Activated CD4-positive, alpha-beta T cell treated with anti-CD3 and anti-CD28 coated beads, Interleukin-2, amount 10 ng/mL, durations not matched to agents 7 days and 5 days (primary cell): ENCODE measurements around the gene SLC25A15. TPM values are rescaled to one million over a fixed set of nuclear protein-coding genes. Genes with fewer than 3 reads are reported as not detected.
A peak's percentile ranks its signal among the peaks of the same experiment; 100 is the strongest.
"Not testable (repeated sequence)": the region's sequence is repeated elsewhere in the genome, so short reads cannot be mapped to it uniquely, and the experiment has no call there.

ENCODE experiments used
- CTCF ChIA-PET: fragments of 350-600 bp; sonication (Branson Sonifier 250); formaldehyde crosslinking; loops from one replicate; lab custom pipeline; 2021; ENCODE audit warnings: antibody characterized with exemption; lab: Charles Lee
- POLR2A ChIA-PET: fragments of 350-600 bp; sonication (Branson Sonifier 250); formaldehyde crosslinking; loops from one replicate; lab custom pipeline; 2021; ENCODE audit warnings: antibody characterized with exemption; lab: Charles Lee
- DNase-seq: peaks from one replicate; pipeline ENCODE4 v3.0.0-alpha.2; 2020
- H3K27ac Mint-ChIP-seq: one replicate; pipeline ENCODE4 v1.8.0; 2021; ENCODE audit warnings: mild to moderate bottlenecking, moderate library complexity, mixed read lengths
- H3K27me3 Mint-ChIP-seq: one replicate; pipeline ENCODE4 v1.8.0; 2021; ENCODE audit warnings: mixed read lengths
- H3K36me3 Mint-ChIP-seq: one replicate; pipeline ENCODE4 v1.8.0; 2021; ENCODE audit warnings: low read depth, mixed read lengths
- H3K4me1 Mint-ChIP-seq: one replicate; pipeline ENCODE4 v1.8.0; 2021; ENCODE audit warnings: mixed read lengths
- H3K4me3 Mint-ChIP-seq: one replicate; pipeline ENCODE4 v1.8.0; 2021; ENCODE audit warnings: mild to moderate bottlenecking, moderate library complexity, mixed read lengths
- H3K9me3 Mint-ChIP-seq: one replicate; pipeline ENCODE4 v1.8.0; 2021; ENCODE audit warnings: mixed read lengths
- total RNA-seq, 2 experiments: library from RNA; stranded (reverse); gene quantifications; one replicate each; pipeline ENCODE4 v1.2.3, GENCODE V29; 2021

The SLC25A15 gene
- total RNA-seq, 2 experiments from 2014 or later = 14.4 to 15.5 TPM

DNA sequence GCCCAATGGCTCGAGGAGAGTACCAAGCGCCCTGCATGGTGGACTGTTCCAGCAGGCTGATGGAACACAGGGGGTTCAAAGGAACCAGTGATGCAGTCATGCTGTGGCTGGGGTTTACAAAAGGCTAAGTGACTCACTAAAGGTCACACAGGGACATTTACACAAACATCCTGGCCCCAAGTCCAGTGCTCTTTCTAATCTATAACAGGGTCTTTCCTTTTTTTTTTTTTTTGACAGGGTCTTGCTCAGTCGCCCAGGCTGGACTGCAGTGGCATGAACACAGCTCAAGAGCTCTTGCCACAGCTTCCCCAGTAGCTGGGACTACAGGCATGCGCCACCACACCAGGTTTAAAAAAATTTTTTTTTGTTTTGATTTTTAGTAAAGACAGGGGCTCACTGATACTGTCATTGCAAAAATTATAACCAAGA lies 2.8 kb upstream of the SLC25A15 start:
- H3K4me3 Mint-ChIP-seq = no peak overlapping the region
- ChIA-PET POLR2A (no interaction called here), CTCF (interaction anchor here (0.8 to 3.9 kb wide), 5 partner anchors 9 to 118 kb away, joined by 3 to 14 read pairs (median 3); no protein-coding TSS in a partner anchor)
- H3K4me1 Mint-ChIP-seq = peaks cover 29% of the 10 kb centered on the region
- no peaks in the 10 kb centered on the region for H3K36me3 Mint-ChIP-seq
- H3K9me3 Mint-ChIP-seq = no peaks in the 10 kb centered on the region
- no peaks in the 10 kb centered on the region for H3K27me3 Mint-ChIP-seq
- no peak overlapping the region for H3K27ac Mint-ChIP-seq
- no peak for DNase-seq

GRCh38 chr13:40787062-40787461 lies 2.3 kb upstream of the SLC25A15 start:
- no peak for DNase-seq

DNA sequence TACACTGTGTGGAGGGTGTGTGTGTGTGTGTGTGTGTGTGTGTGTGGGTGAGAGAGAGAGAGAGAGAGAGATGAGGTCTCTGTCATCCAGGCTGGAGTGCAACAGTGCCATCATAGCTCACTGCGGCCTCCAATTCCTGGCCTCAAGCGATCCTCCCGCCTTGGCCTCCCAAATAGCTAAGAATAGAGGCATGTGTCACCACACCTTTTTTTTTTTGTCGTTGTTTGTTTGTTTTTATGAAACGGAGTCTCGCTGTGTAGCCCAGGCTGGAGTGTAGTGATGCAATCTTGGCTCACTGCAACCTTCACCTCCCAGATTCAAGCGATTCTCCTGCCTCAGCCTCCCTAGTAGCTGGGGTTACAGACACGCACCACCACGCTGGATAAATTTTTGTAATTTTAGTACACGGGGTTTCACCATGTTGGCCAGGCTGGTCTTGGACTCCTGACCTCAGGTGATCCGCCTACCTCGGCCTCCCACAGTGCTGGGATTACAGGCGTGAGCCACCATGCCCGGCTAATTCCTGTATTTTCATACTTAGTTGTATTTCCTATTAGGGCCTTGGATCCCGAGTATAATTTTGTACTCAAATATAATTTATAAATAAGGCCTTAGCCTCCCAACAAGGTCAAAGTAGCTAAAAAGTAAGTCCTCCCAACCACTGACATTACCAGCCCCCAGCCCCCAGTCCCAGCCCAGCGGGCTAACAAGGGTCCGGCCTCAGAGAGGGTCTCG lies 704 bp upstream of the SLC25A15 start:
- H3K4me1 Mint-ChIP-seq = peaks cover 34% of the 10 kb centered on the region
- not testable (repeated sequence) for H3K36me3 Mint-ChIP-seq, DNase-seq, H3K27me3 Mint-ChIP-seq, H3K9me3 Mint-ChIP-seq
- POLR2A ChIA-PET = interaction anchor here (0.7 kb wide), 1 partner anchor 651 kb away, joined by 8 read pairs; no protein-coding TSS in a partner anchor
- peak overlapping the region; percentile 80 for H3K4me3 Mint-ChIP-seq
- CTCF ChIA-PET = interaction anchor here (0.6 to 3.9 kb wide), 7 partner anchors 9 to 29 kb away, joined by 3 to 14 read pairs (median 3); no protein-coding TSS in a partner anchor
- H3K27ac Mint-ChIP-seq = peak overlapping the region; percentile 83

More at GRCh38 chr13:40787062-40787461, 2.3 kb upstream of the SLC25A15 start:
- Mint-ChIP-seq H3K27ac (peak overlapping the region; percentile 27), H3K9me3 (no peaks in the 10 kb centered on the region), H3K27me3 (no peaks in the 10 kb centered on the region), H3K36me3 (no peaks in the 10 kb centered on the region), H3K4me1 (peaks cover 29% of the 10 kb centered on the region), H3K4me3 (peak overlapping the region; percentile 23)
- ChIA-PET POLR2A (interaction anchor here (0.7 kb wide), 1 partner anchor 11 kb away, joined by 7 read pairs; no protein-coding TSS in a partner anchor), CTCF (interaction anchor here (0.8 to 3.9 kb wide), 5 partner anchors 9 to 118 kb away, joined by 3 to 14 read pairs (median 3); no protein-coding TSS in a partner anchor)

- DNase-seq = no peak
- H3K27ac Mint-ChIP-seq = peak overlapping the region; percentile 68
- peaks cover 34% of the 10 kb centered on the region for H3K4me1 Mint-ChIP-seq
- H3K27me3 Mint-ChIP-seq = no peaks in the 10 kb centered on the region
- ChIA-PET POLR2A (no interaction called here), CTCF (interaction anchor here (0.8 to 3.0 kb wide), 5 partner anchors 11 to 22 kb away, joined by 3 to 11 read pairs (median 3); no protein-coding TSS in a partner anchor)
- H3K4me3 Mint-ChIP-seq = peak overlapping the region; percentile 71
- H3K36me3 Mint-ChIP-seq = peaks cover 8% of the 10 kb centered on the region
- H3K9me3 Mint-ChIP-seq = no peaks in the 10 kb centered on the region
Measured at GRCh38 chr13:40790154-40790616, 774 bp downstream of the SLC25A15 start.

DNA sequence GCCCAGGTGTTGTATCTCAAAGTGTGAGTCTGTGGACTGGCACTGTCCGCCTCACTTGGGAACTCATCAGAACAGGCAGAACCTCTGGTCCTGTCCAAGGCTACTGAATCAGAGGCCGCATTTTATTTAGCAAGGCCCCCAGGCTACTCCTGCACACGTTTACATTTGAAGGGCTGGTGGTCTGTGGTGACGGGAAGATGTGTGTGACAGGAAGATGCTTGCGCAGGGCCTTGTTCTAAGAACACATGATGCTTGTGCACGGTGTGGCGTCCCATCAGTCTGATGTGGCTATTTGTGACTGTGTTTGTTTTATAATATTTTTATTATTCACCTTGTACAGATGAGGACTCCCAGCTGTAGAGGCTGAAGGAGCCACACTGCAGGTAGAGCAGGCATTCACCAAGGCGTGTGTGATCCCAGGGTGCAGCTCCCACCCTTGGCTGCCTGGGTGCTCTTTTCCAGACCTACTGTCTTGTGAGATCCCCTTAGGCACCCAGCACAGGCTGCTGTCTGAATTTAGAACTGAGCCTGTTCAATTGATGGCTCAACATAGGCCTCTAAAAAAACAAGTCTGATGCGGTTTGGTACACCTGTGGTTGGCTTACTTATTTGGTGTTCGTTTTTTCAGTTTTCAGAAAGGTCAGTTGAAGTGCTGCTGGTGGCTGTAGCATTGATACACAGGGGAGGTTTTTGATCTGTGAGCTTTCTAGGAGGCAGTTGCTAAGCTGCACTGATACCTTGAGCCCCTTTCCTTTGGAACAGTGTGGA lies 3.1 kb downstream of the SLC25A15 start:
- ChIA-PET POLR2A (no interaction called here), CTCF (interaction anchor here (0.6 kb wide), 1 partner anchor 1628 kb away, joined by 5 read pairs; no protein-coding TSS in a partner anchor)
- no peak for DNase-seq
- H3K36me3 Mint-ChIP-seq = peaks cover 12% of the 10 kb centered on the region
- no peaks in the 10 kb centered on the region for H3K9me3 Mint-ChIP-seq
- peaks cover 21% of the 10 kb centered on the region for H3K4me1 Mint-ChIP-seq
- H3K27ac Mint-ChIP-seq = peak overlapping the region; percentile 3
- H3K4me3 Mint-ChIP-seq = no peak overlapping the region
- H3K27me3 Mint-ChIP-seq = no peaks in the 10 kb centered on the region

- no peak overlapping the region for H3K27ac Mint-ChIP-seq
- POLR2A ChIA-PET = no interaction called here
Measured at GRCh38 chr13:40793339-40793738, 3.9 kb downstream of the SLC25A15 start.

GRCh38 chr13:40794414-40795368 lies 5.3 kb downstream of the SLC25A15 start:
- no peak for DNase-seq
- Mint-ChIP-seq H3K36me3 (peaks cover 19% of the 10 kb centered on the region), H3K27ac (no peak overlapping the region), H3K9me3 (no peaks in the 10 kb centered on the region), H3K4me3 (no peak overlapping the region), H3K27me3 (no peaks in the 10 kb centered on the region), H3K4me1 (peaks cover 26% of the 10 kb centered on the region)
- CTCF ChIA-PET = interaction anchor here (0.6 kb wide), 1 partner anchor 15 kb away, joined by 5 read pairs; no protein-coding TSS in a partner anchor
- POLR2A ChIA-PET = no interaction called here

More at GRCh38 chr13:40793339-40793738, 3.9 kb downstream of the SLC25A15 start:
- DNase-seq = no peak
- H3K27me3 Mint-ChIP-seq = no peaks in the 10 kb centered on the region
- H3K4me1 Mint-ChIP-seq = peaks cover 19% of the 10 kb centered on the region
- H3K4me3 Mint-ChIP-seq = no peak overlapping the region
- CTCF ChIA-PET = no interaction called here
- no peaks in the 10 kb centered on the region for H3K9me3 Mint-ChIP-seq
- peaks cover 12% of the 10 kb centered on the region for H3K36me3 Mint-ChIP-seq

DNA sequence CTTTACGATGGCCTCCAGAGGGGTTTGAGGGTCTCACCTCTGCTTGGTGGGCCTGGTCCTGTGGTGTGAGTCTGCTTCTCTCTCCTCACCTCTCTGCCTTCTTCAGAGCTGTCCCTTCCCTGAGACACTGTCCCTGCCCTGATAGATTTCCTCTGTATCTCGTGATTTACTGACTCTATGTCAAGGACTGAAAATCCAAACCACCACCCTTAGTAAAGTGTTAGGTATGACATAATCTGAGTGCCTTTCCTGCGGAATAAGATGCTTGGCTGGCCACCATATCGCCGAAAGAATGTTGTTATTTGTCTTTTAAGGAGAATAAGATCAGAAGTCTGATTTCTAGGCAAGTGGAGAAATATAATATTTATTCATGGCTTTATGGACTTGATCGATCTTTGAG lies 7.2 kb downstream of the SLC25A15 start:
- peaks cover 30% of the 10 kb centered on the region for H3K36me3 Mint-ChIP-seq
- H3K27ac Mint-ChIP-seq = no peak overlapping the region

GRCh38 chr13:40798380-40798779 lies 9.0 kb downstream of the SLC25A15 start:
- H3K36me3 Mint-ChIP-seq = peaks cover 38% of the 10 kb centered on the region
- DNase-seq = no peak
- H3K4me3 Mint-ChIP-seq = peak overlapping the region; percentile 43
- H3K27me3 Mint-ChIP-seq = no peaks in the 10 kb centered on the region
- peaks cover 16% of the 10 kb centered on the region for H3K4me1 Mint-ChIP-seq
- peak overlapping the region; percentile 83 for H3K27ac Mint-ChIP-seq
- H3K9me3 Mint-ChIP-seq = no peaks in the 10 kb centered on the region
- ChIA-PET CTCF (interaction anchor here (0.6 to 1.3 kb wide), 3 partner anchors 10 to 1115 kb away, joined by 3 to 5 read pairs (median 4); no protein-coding TSS in a partner anchor), POLR2A (no interaction called here)

More for the DNA sequence above, 7.2 kb downstream of the SLC25A15 start:
- DNase-seq = no peak
- POLR2A ChIA-PET = no interaction called here
- H3K27me3 Mint-ChIP-seq = no peaks in the 10 kb centered on the region
- no peak overlapping the region for H3K4me3 Mint-ChIP-seq
- CTCF ChIA-PET = interaction anchor here (1.6 kb wide), 1 partner anchor 10 kb away, joined by 5 read pairs; no protein-coding TSS in a partner anchor
- H3K9me3 Mint-ChIP-seq = no peaks in the 10 kb centered on the region
- H3K4me1 Mint-ChIP-seq = peaks cover 21% of the 10 kb centered on the region

DNA sequence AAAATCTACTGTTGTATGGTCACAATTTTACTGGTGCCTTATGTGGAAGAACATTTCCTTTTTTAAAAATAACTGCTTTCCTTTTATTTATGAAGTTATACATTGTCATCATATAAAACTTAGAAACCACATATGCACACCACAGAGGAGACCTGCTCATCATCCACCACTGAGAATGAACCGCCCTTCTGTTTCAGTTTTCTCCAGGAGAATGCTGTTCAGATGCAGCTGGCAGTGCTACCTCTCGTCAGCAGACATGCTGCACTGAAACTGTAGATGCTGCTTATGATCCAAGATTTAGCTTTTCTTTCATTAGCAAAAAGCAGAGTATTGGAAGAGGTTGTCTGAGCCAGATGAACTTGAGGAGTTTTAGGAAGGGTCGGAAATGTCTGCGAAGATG lies 10.1 kb downstream of the SLC25A15 start:
- ChIA-PET CTCF (interaction anchor here (0.9 kb wide), 1 partner anchor 14 kb away, joined by 3 read pairs; no protein-coding TSS in a partner anchor), POLR2A (no interaction called here)
- no peaks in the 10 kb centered on the region for H3K9me3 Mint-ChIP-seq
- no peaks in the 10 kb centered on the region for H3K27me3 Mint-ChIP-seq
- DNase-seq = no peak
- H3K4me1 Mint-ChIP-seq = peaks cover 16% of the 10 kb centered on the region
- peaks cover 36% of the 10 kb centered on the region for H3K36me3 Mint-ChIP-seq
- H3K27ac Mint-ChIP-seq = peak overlapping the region; percentile 83
- H3K4me3 Mint-ChIP-seq = no peak overlapping the region

- no peaks in the 10 kb centered on the region for H3K27me3 Mint-ChIP-seq
- no peak overlapping the region for H3K4me3 Mint-ChIP-seq
- DNase-seq = no peak
- no peak overlapping the region for H3K27ac Mint-ChIP-seq
- ChIA-PET POLR2A (no interaction called here), CTCF (no interaction called here)
- no peaks in the 10 kb centered on the region for H3K9me3 Mint-ChIP-seq
- H3K4me1 Mint-ChIP-seq = peaks cover 16% of the 10 kb centered on the region
- peaks cover 38% of the 10 kb centered on the region for H3K36me3 Mint-ChIP-seq
Measured at GRCh38 chr13:40800559-40800958, 11.1 kb downstream of the SLC25A15 start.
